HG02981 (cell line): ENCODE data around the gene CCDC178.
A peak's percentile ranks its signal among the peaks of the same experiment; 100 is the strongest.
"Not testable (repeated sequence)": the region's sequence is repeated elsewhere in the genome, so short reads cannot be mapped to it uniquely, and the experiment has no call there.

ENCODE experiments used
- ATAC-seq: cut with Tn5 transposase; IDR thresholded peaks from one replicate; pipeline ENCODE4 v1.9.1; 2021; ENCODE audit warnings: mild to moderate bottlenecking, moderate library complexity; ENCODE audit not compliant: unreplicated experiment

The CCDC178 gene

GRCh38 chr18:33231474-33232317 lies 208.8 kb downstream of the CCDC178 start:
- peak; percentile 89 for ATAC-seq

DNA sequence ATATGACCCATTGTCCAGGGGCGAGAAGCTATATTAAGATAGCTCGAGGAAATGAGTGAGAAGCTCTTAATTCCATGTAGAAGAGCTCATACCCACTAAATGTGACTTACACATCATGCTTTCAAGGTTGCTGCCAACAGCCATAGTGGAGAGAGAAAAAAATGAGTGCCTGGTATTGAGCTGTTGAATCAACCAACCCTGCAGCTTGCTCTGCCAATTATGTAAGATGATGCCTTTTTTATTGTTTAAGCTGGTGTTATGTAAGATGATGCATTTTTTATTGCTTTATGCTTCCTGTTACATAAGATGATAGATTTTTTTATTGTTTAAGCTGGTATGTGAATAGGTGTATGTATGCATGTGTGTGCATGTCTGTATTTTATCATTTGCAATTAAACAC lies 228.2 kb downstream of the CCDC178 start:
- no peak for ATAC-seq

DNA sequence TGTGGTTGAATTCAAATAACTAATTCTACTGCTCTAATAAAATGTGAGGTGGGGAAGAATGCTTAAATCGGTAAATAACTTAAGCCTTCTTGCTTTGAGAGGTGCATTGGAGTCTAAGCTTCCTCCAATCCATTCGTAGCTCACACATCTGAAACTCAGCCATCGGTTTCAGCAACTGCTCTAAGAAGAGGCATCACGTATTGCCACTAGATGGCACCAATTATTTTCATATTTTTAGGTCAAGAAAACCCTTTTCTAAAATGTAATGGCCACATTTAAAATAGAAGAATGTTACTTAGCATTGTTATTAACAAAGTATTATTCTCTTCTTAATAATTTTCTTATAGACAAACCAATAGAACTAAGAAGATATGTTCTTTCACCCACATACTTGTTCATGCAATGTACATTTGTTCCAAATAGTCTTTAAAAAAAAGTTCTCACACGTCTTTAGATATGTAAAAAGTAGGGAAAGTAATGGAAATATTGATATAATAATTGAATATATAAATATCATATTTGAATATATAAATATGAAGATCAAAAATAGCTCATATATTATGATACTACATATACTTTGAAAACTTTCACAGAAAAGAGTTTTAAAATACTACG lies 229.8 kb downstream of the CCDC178 start:
- ATAC-seq: no peak

- ATAC-seq: no peak
Measured at GRCh38 chr18:33205777-33206176, 234.7 kb downstream of the CCDC178 start.

GRCh38 chr18:33201509-33201926 lies 239.0 kb downstream of the CCDC178 start:
- no peak for ATAC-seq

- no peak for ATAC-seq
Measured at GRCh38 chr18:33195795-33196194, 244.7 kb downstream of the CCDC178 start.

DNA sequence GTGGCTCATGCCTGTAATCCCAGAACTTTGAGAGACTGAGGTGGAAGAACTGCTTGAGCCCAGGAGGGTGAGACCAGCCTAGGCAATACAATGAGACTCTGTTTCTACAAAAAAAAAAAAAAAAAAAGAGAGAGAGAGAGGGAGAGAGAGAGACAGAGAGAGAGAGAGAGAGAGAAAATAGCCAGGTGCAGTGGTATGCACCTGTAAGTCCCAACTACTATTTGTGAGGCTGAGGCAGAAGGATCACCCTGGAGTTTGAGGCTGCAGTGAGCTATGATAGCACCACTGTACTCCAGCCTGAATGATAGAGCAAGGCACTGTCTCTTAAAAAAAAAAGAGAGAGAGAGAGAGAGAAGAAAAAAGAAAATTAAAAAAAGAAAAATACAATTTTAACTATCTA lies 245.7 kb downstream of the CCDC178 start:
- no peak for ATAC-seq

GRCh38 chr18:33184958-33185357 lies 255.6 kb downstream of the CCDC178 start:
- no peak for ATAC-seq

GRCh38 chr18:33184175-33184574 lies 256.3 kb downstream of the CCDC178 start:
- no peak for ATAC-seq

GRCh38 chr18:33183136-33183535 lies 257.4 kb downstream of the CCDC178 start:
- no peak for ATAC-seq

DNA sequence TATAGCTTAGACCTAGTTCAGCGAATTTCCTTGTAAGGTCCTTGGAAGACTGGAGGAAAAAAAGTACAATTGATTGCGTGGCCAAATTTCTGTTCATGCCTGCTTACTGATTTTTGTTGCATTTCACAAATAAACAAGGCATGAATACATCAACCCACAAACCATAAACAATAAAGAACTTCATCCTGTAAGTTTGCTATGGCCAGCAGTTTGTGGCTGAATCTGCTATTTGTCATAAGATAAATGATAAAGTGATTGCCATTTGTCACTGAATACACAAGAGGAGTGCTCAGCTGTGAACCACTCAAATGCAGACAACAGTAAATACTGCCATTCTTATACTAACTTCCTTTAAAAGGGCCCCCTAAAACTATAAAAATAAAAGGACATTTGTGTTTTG lies 259.5 kb downstream of the CCDC178 start:
- no peak for ATAC-seq

- ATAC-seq: no peak
Measured at GRCh38 chr18:33169218-33169617, 271.3 kb downstream of the CCDC178 start.

DNA sequence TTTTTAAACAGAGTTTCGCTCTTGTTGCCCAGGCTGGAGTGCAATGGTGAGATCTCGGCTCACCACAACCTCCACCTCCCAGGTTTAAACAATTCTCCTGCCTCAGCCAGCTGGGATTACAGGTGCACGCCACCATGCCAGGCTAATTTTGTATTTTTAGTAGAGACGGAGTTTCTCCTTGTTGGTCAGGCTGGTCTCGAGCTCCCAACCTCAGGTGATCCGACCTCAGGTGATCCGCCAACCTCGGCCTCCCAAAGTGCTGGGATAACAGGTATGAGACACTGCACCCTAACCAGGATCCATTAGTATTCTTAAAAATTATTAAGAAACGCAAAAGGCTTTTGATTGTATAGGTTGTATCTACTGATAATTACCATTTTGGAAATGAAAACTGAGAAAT lies 276.4 kb downstream of the CCDC178 start:
- not testable (repeated sequence) for ATAC-seq

DNA sequence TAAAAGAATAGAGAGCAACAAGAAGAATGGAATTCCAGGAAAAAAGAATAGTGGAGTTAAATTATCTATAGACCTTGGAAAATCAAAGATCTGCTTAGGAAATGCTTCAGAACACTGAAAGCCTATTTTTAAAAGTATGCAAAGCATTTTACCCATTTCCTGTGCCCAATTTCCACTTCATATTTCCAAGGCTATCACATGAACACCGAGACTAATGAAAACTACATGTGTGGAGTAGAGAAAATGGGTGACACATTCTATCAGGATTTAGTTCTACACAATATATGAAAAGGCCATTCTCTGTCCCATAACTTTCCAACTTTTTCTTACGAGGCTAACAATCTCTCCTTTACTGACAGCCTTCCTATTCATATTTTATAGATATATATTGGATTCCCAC lies 279.4 kb downstream of the CCDC178 start:
- no peak for ATAC-seq

DNA sequence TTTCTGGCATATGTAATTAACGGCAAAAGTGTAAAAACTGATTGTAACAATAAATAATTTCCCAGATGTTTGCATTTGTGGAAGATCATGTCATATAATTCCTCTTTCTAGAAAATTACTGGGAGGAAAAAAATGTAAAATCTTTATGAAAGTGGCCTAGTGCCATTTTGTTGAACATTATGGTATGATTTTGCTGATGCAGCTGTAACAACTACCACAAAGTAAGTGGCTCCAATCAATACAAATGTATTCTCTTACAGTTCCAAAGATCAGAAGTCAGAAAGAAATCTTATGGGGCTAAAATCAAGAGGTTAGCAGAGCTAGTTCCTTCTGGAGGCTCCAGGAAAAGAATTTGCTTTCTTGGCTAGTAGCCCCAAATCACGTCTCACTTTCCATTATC lies 281.4 kb downstream of the CCDC178 start:
- ATAC-seq: no peak

GRCh38 chr18:33157893-33158292 lies 282.6 kb downstream of the CCDC178 start:
- ATAC-seq: no peak

DNA sequence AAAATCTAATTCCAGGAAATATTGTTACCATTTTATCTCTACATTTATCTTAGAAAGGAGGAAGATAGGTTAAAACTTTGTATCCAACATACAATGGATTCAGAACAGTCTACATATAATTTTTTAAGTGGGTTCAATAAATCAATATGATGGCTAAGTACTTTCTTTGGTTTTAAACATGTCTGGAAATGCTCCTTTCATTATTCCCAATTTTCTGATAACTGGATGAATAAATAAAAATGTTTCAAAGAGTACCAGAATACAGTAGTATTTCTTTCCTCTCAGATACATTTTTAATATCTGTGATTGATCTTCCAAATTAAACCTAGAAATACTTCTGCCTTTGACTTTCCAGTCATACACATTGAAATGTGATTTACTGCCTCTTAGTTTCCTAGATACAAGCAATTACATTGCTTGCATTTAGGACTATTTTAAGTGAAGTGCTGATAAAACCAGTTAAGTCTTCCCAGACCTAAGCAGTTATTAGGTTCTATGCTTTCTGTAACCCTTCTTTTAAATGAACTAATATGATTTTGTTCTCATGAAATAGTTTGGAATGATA lies 283.5 kb downstream of the CCDC178 start:
- no peak for ATAC-seq

- no peak for ATAC-seq
Measured at GRCh38 chr18:33154049-33154448, 286.5 kb downstream of the CCDC178 start.

DNA sequence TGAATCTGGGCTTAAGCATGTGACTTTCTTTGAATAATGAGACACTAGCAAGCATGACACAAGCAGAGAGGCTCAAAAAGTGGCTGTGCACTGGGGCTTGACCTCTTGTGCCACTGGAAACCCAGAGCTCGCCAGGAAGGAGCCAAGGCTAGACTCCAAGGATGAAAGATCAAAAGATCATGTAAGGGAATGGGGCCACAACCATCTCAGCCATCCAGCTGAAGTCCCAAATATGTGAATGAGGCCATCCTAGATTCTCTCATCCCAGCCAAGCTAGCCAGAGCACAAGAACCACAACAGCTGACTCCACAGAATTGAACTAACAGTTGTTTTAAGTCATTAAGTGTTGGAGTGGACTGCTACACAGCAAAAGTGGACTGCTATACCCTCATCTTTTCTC lies 288.1 kb downstream of the CCDC178 start:
- no peak for ATAC-seq

- ATAC-seq: not testable (repeated sequence)
Measured at GRCh38 chr18:33147811-33148210, 292.7 kb downstream of the CCDC178 start.

GRCh38 chr18:33146014-33146413 lies 294.5 kb downstream of the CCDC178 start:
- ATAC-seq: no peak
